ENCODE results near the gene FMN1. TPM values are rescaled to one million over a fixed set of nuclear protein-coding genes. Genes with fewer than 3 reads are reported as not detected.

FMN1 gene
- polyA plus RNA-seq, 2 donors: 1.0 to 2.1 TPM

DNA sequence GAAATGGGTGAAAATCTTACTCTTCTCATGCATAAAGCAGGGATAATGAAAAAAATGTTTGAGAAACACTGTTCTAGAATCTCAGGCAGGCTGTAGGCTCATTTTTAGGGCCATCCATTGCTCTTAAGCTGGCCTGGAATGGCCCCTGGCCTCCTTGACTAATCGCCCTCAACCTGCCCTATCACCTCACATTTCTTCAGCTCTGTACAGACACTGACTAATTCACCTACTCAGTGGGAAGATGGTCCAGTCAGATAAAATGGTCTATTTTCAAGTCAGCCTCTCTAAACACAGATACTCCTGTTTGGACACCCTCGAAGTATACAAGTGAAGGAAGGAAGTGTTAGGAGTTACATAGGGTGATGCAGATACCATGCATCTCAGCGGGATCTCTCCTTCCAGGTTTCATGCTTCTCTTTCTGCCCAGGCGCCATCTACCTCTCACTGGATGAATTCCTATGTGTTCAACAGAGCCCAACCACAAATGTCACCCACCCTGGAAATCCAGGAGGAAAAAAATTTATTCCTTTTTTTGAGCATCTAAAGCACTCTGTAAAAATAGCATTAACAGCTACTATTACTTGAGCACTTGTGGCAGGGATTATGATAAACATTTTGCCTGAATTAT is 12.1 kb downstream of the FMN1 start:
- no peak overlapping the region for H3K27ac ChIP-seq (ENCODE audit: low read depth in 2 of 2, low read length in 1 of 2)
- no peaks in the 10 kb centered on the region for H3K36me3 ChIP-seq (ENCODE audit: control insufficient read depth in 2 of 2, insufficient read depth in 2 of 2, low read length in 1 of 2)
- H3K9me3 ChIP-seq (ENCODE audit: control insufficient read depth in 2 of 2, insufficient read depth in 1 of 2, low read depth in 1 of 2, low read length in 1 of 2): no peaks in the 10 kb centered on the region
- H3K4me1 ChIP-seq (ENCODE audit: control insufficient read depth in 2 of 2, insufficient read depth in 2 of 2, low read length in 1 of 2): no peaks in the 10 kb centered on the region
- H3K4me3 ChIP-seq (ENCODE audit: low read depth in 1 of 2, low read length in 2 of 2): no peak overlapping the region
- H3K27me3 ChIP-seq (ENCODE audit: control insufficient read depth in 1 of 2, insufficient read depth in 2 of 2, low read length in 2 of 2): no peaks in the 10 kb centered on the region
- WGBS, 2 donors: 76 to 79% methylated on average over 4 of the region's 4 CpGs

DNA sequence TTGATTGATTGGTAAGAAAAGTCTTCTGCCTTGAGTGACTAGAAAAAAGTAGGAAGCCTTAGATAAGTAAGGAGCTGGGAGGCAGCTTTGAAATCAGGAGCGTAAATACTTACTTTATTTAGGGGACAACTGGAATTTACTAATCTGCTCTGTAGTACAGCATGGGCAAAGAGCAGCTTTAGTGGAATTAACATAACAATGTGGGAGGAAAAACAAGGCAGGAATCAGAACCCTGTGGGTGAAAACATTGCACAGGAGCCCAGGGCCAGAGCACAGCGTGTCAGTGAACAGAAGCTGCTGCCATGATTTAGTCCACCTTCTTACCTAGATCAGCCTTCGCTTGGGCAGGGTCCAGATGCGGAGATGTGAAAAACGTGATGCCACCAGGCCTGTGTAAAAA is 14.6 kb downstream of the FMN1 start:
- WGBS, 2 donors: 88 to 90% methylated on average over 5 of the region's 5 CpGs
- Histone ChIP-seq H3K36me3 (ENCODE audit: control insufficient read depth in 2 of 2, insufficient read depth in 2 of 2, low read length in 1 of 2) (no peaks in the 10 kb centered on the region), H3K4me1 (ENCODE audit: control insufficient read depth in 2 of 2, insufficient read depth in 2 of 2, low read length in 1 of 2) (no peaks in the 10 kb centered on the region), H3K27ac (ENCODE audit: low read depth in 2 of 2, low read length in 1 of 2) (no peak overlapping the region), H3K27me3 (ENCODE audit: control insufficient read depth in 1 of 2, insufficient read depth in 2 of 2, low read length in 2 of 2) (no peaks in the 10 kb centered on the region), H3K4me3 (ENCODE audit: low read depth in 1 of 2, low read length in 2 of 2) (no peak overlapping the region), H3K9me3 (ENCODE audit: control insufficient read depth in 2 of 2, insufficient read depth in 1 of 2, low read depth in 1 of 2, low read length in 1 of 2) (no peaks in the 10 kb centered on the region)

DNA sequence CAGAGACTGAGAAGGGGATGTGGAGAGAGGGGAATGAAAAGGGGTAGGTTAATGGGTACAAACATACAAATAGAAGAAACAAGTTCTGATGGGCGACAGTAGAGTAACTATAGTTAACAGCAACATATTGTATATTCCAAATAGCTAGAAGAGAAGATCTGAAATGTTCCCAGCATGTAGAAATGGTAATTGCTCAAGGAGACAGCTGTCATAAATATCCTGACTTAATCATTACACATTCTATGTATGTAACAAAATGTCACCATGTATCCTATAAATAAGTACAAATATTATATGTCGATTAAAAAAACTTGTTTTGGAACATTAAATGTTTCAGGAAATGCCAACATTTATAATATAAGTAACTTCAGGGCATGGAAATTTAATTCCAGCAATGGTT is 23.3 kb downstream of the FMN1 start:
- WGBS, 2 donors: 83 to 93% methylated on average over 2 of the region's 2 CpGs

DNA sequence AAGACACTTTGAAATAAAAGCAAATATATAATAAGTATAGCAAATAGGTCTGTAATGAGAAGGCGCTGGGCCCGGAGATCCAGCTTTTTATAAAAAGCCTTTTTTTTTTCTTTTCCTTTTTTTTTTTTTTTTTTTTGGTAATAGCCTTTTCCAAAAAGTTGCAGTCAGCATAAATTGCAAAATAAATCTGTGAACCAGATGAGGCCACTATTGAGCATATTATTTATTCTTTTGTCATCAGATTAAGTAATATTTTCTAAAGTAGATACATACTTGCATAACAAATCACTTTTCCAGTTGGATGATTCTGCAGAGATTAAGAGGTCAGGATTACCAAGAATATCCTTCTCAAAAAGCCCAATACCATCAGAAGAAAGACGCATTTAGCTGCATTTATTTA is 24.9 kb downstream of the FMN1 start:
- Histone ChIP-seq H3K9me3 (ENCODE audit: control insufficient read depth in 2 of 2, insufficient read depth in 1 of 2, low read depth in 1 of 2, low read length in 1 of 2) (no peaks in the 10 kb centered on the region), H3K36me3 (ENCODE audit: control insufficient read depth in 2 of 2, insufficient read depth in 2 of 2, low read length in 1 of 2) (no peaks in the 10 kb centered on the region), H3K4me1 (ENCODE audit: control insufficient read depth in 2 of 2, insufficient read depth in 2 of 2, low read length in 1 of 2) (no peaks in the 10 kb centered on the region), H3K27me3 (ENCODE audit: control insufficient read depth in 1 of 2, insufficient read depth in 2 of 2, low read length in 2 of 2) (no peaks in the 10 kb centered on the region), H3K27ac (ENCODE audit: low read depth in 2 of 2, low read length in 1 of 2) (no peak overlapping the region), H3K4me3 (ENCODE audit: low read depth in 1 of 2, low read length in 2 of 2) (no peak overlapping the region)
- WGBS, 2 donors: 78 to 82% methylated on average over 3 of the region's 3 CpGs

More for the DNA sequence above, 23.3 kb downstream of the FMN1 start:
- Histone ChIP-seq H3K4me3 (ENCODE audit: low read depth in 1 of 2, low read length in 2 of 2) (no peak overlapping the region), H3K4me1 (ENCODE audit: control insufficient read depth in 2 of 2, insufficient read depth in 2 of 2, low read length in 1 of 2) (no peaks in the 10 kb centered on the region), H3K27ac (ENCODE audit: low read depth in 2 of 2, low read length in 1 of 2) (no peak overlapping the region), H3K27me3 (ENCODE audit: control insufficient read depth in 1 of 2, insufficient read depth in 2 of 2, low read length in 2 of 2) (no peaks in the 10 kb centered on the region), H3K36me3 (ENCODE audit: control insufficient read depth in 2 of 2, insufficient read depth in 2 of 2, low read length in 1 of 2) (no peaks in the 10 kb centered on the region), H3K9me3 (ENCODE audit: control insufficient read depth in 2 of 2, insufficient read depth in 1 of 2, low read depth in 1 of 2, low read length in 1 of 2) (no peaks in the 10 kb centered on the region)

DNA sequence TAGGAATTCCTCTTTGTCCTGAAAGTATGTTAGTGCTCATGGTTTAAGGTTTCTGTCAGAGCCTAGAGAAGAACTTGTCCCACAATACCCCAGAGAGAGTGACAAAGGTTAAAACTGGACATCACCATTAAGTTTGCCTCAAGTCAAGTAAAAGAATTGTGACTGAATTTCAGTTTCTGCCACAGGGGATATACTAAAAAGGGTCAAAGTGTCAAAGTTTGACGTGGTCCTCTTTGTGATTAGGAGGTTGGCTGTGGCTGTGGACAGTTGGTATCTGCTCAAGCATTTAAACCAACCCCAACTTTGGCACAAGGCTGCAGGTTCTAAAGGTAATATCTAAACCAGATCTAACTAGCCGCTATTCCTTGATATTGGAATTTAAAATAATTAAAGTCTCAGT is 26.1 kb downstream of the FMN1 start:
- H3K27ac ChIP-seq (ENCODE audit: low read depth in 2 of 2, low read length in 1 of 2): no peak overlapping the region
- no peaks in the 10 kb centered on the region for H3K27me3 ChIP-seq (ENCODE audit: control insufficient read depth in 1 of 2, insufficient read depth in 2 of 2, low read length in 2 of 2)
- no peaks in the 10 kb centered on the region for H3K36me3 ChIP-seq (ENCODE audit: control insufficient read depth in 2 of 2, insufficient read depth in 2 of 2, low read length in 1 of 2)
- H3K4me1 ChIP-seq (ENCODE audit: control insufficient read depth in 2 of 2, insufficient read depth in 2 of 2, low read length in 1 of 2): no peaks in the 10 kb centered on the region
- no peaks in the 10 kb centered on the region for H3K9me3 ChIP-seq (ENCODE audit: control insufficient read depth in 2 of 2, insufficient read depth in 1 of 2, low read depth in 1 of 2, low read length in 1 of 2)
- H3K4me3 ChIP-seq (ENCODE audit: low read depth in 1 of 2, low read length in 2 of 2): no peak overlapping the region
- 69 to 83% methylated on average over 2 of the region's 2 CpGs for WGBS, 2 donors

DNA sequence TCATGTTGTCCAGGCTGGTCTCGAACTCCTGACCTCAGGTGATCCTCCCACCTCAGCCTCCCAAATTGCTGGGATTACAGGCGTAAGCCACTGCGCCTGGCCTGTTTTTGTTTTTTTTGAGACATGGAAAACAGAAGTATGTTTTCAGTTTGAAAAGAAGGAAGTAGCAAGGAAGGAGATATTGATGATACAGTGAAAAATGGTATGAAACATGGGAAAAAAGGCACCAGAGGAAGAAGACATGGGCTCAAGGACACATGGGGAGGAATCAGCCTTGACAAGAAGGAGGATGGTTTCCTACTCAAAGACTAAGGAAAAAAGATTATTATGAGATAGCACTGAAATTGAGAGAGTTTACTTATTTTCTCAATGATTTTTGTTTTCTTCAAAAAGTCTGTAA is 30.7 kb downstream of the FMN1 start:
- WGBS, 2 donors: 89 to 94% methylated on average over 3 of the region's 3 CpGs
- no peaks in the 10 kb centered on the region for H3K9me3 ChIP-seq (ENCODE audit: control insufficient read depth in 2 of 2, insufficient read depth in 1 of 2, low read depth in 1 of 2, low read length in 1 of 2)
- H3K36me3 ChIP-seq (ENCODE audit: control insufficient read depth in 2 of 2, insufficient read depth in 2 of 2, low read length in 1 of 2): no peaks in the 10 kb centered on the region
- no peak overlapping the region for H3K4me3 ChIP-seq (ENCODE audit: low read depth in 1 of 2, low read length in 2 of 2)
- no peak overlapping the region for H3K27ac ChIP-seq (ENCODE audit: low read depth in 2 of 2, low read length in 1 of 2)
- H3K27me3 ChIP-seq (ENCODE audit: control insufficient read depth in 1 of 2, insufficient read depth in 2 of 2, low read length in 2 of 2): no peaks in the 10 kb centered on the region
- no peaks in the 10 kb centered on the region for H3K4me1 ChIP-seq (ENCODE audit: control insufficient read depth in 2 of 2, insufficient read depth in 2 of 2, low read length in 1 of 2)

DNA sequence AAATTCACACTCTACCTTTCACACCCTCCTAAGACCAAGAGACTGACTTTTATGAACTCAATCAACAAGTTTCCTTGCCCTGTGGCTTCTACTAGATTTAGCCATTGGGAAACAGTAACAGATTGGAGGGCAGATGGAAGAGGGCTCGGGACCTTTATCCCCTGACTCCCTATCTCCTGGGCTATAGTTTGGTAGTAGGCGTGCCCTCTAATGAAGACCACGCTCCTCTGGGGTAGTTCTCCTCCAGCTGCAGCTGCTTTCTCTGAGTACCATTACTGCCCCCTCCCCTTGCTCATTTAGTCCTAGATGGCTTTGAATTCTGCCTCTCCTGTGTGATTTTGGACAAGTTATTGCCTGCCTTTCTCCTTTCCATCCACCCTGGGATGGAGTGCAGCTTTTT is 33.3 kb downstream of the FMN1 start:
- H3K9me3 ChIP-seq (ENCODE audit: control insufficient read depth in 2 of 2, insufficient read depth in 1 of 2, low read depth in 1 of 2, low read length in 1 of 2): no peaks in the 10 kb centered on the region
- H3K27ac ChIP-seq (ENCODE audit: low read depth in 2 of 2, low read length in 1 of 2): no peak overlapping the region
- no peak overlapping the region for H3K4me3 ChIP-seq (ENCODE audit: low read depth in 1 of 2, low read length in 2 of 2)
- 90 to 91% methylated on average over 3 of the region's 3 CpGs for WGBS, 2 donors
- no peaks in the 10 kb centered on the region for H3K27me3 ChIP-seq (ENCODE audit: control insufficient read depth in 1 of 2, insufficient read depth in 2 of 2, low read length in 2 of 2)
- H3K4me1 ChIP-seq (ENCODE audit: control insufficient read depth in 2 of 2, insufficient read depth in 2 of 2, low read length in 1 of 2): peaks cover 0 to 2% of the 10 kb centered on the region in 2 donors
- H3K36me3 ChIP-seq (ENCODE audit: control insufficient read depth in 2 of 2, insufficient read depth in 2 of 2, low read length in 1 of 2): no peaks in the 10 kb centered on the region

DNA sequence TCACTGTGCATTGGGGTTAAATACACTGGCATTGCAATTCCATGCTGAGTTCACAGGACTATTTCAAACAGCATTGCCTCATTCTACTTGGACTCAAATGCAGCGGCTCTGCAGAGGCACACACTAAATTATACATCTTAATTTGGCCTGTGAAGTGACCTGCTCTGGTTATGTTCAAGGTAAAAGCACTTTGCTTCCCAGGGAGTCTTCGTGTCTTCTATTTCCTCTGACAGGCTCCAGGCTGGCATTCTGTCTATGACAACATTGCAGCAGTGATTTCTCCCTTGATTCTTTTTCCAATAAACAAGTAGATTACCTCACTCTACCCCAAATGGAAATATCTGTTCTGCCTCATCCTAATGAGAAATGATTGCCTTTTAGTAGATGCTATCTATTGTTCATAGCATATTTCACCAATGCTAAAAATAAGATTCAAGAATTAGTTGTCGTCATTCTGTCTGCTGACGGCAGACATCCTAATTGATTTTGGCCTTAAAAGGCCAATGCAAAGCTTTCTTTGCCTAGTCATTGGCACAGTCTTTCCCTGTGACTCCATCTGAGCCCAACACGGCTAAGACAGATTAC is 33.8 kb downstream of the FMN1 start:
- 77 to 84% methylated on average over 5 of the region's 5 CpGs for WGBS, 2 donors
- Histone ChIP-seq H3K27ac (ENCODE audit: low read depth in 2 of 2, low read length in 1 of 2) (no peak overlapping the region), H3K9me3 (ENCODE audit: control insufficient read depth in 2 of 2, insufficient read depth in 1 of 2, low read depth in 1 of 2, low read length in 1 of 2) (no peaks in the 10 kb centered on the region), H3K36me3 (ENCODE audit: control insufficient read depth in 2 of 2, insufficient read depth in 2 of 2, low read length in 1 of 2) (no peaks in the 10 kb centered on the region), H3K4me3 (ENCODE audit: low read depth in 1 of 2, low read length in 2 of 2) (no peak overlapping the region), H3K4me1 (ENCODE audit: control insufficient read depth in 2 of 2, insufficient read depth in 2 of 2, low read length in 1 of 2) (peaks cover 0 to 2% of the 10 kb centered on the region in 2 donors), H3K27me3 (ENCODE audit: control insufficient read depth in 1 of 2, insufficient read depth in 2 of 2, low read length in 2 of 2) (no peaks in the 10 kb centered on the region)

DNA sequence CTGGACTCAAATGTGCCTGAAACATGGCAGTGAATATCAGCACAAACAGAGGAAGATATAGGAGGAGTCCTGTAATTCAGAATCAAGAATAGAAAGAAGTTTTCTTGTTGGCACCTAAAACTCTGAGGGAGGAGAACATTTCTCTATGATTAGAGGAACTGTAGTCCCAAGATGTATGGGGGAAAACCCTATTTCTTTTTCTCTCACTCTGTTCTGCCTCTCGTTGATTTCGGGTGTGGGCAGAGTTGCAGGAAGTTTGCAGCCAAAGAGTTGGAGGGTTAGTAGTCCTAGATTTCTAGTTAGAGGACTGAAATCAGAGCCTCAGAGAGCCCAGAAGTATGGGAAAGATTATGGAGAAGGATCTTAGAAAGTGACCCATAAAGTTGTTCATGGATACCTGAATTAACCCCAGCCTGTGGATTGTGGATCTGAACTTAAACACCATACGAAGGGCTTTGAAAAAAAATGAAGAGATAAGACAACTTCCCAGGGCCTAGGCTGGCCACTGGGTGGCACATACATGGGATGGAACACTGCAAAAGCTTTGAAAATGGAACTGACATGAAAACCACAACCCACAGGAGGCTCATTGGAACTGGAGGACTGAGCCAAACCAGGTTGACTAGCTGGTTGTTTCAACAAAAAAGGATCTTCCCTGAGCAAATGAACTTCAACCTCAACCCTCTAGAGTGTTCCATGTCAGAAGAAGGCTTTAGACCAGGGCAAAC is 34.6 kb downstream of the FMN1 start:
- Histone ChIP-seq H3K4me3 (ENCODE audit: low read depth in 1 of 2, low read length in 2 of 2) (no peak overlapping the region), H3K9me3 (ENCODE audit: control insufficient read depth in 2 of 2, insufficient read depth in 1 of 2, low read depth in 1 of 2, low read length in 1 of 2) (no peaks in the 10 kb centered on the region), H3K27me3 (ENCODE audit: control insufficient read depth in 1 of 2, insufficient read depth in 2 of 2, low read length in 2 of 2) (no peaks in the 10 kb centered on the region), H3K36me3 (ENCODE audit: control insufficient read depth in 2 of 2, insufficient read depth in 2 of 2, low read length in 1 of 2) (no peaks in the 10 kb centered on the region), H3K27ac (ENCODE audit: low read depth in 2 of 2, low read length in 1 of 2) (no peak overlapping the region), H3K4me1 (ENCODE audit: control insufficient read depth in 2 of 2, insufficient read depth in 2 of 2, low read length in 1 of 2) (peaks cover 0 to 2% of the 10 kb centered on the region in 2 donors)
- WGBS, 2 donors: 58 to 62% methylated on average over 3 of the region's 3 CpGs

DNA sequence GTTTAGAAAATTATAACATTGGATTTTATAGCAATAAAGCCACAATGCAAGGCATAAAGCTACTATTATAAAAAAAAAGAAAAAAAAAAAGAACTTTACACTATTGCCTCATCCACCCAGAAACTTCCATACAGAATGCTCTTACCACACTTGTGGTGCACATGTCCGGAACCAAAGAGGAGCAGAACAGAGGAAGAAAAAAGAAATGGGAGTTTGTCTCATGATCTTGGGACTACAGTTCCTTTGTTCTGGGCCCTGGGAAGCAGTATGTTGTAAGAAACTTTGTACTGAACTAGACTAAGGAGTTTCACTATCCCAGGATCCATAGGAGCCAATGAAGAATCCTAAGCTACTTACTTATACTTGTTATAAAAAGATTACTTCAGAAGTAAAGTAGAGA is 36.1 kb downstream of the FMN1 start:
- Histone ChIP-seq H3K4me3 (ENCODE audit: low read depth in 1 of 2, low read length in 2 of 2) (no peak overlapping the region), H3K27ac (ENCODE audit: low read depth in 2 of 2, low read length in 1 of 2) (no peak overlapping the region), H3K4me1 (ENCODE audit: control insufficient read depth in 2 of 2, insufficient read depth in 2 of 2, low read length in 1 of 2) (peaks cover 0 to 5% of the 10 kb centered on the region in 2 donors), H3K27me3 (ENCODE audit: control insufficient read depth in 1 of 2, insufficient read depth in 2 of 2, low read length in 2 of 2) (no peaks in the 10 kb centered on the region), H3K36me3 (ENCODE audit: control insufficient read depth in 2 of 2, insufficient read depth in 2 of 2, low read length in 1 of 2) (no peaks in the 10 kb centered on the region), H3K9me3 (ENCODE audit: control insufficient read depth in 2 of 2, insufficient read depth in 1 of 2, low read depth in 1 of 2, low read length in 1 of 2) (no peaks in the 10 kb centered on the region)
- 82 to 95% methylated on average over 1 of the region's 1 CpG for WGBS, 2 donors

Measured in esophagus (tissue), 2 donors.